Endodermal cell (in vitro differentiated cells): Measurements from ENCODE around the gene RPS6KA2. TPM values are rescaled to one million over a fixed set of nuclear protein-coding genes. Genes with fewer than 3 reads are reported as not detected.

Experiments
- DNase-seq: peaks from one replicate; pipeline ENCODE4 v3.0.0-alpha.2; 2017
- H3K27ac ChIP-seq: 2 replicates; pipeline ENCODE4 v1.5.1; 2013; ENCODE audit warnings: mild to moderate bottlenecking, low read depth, low read length, moderate library complexity
- H3K27me3 ChIP-seq: 2 replicates; pipeline ENCODE4 v1.6.1; 2013; ENCODE audit warnings: mild to moderate bottlenecking, low read length, moderate library complexity; ENCODE audit not compliant: insufficient read depth, control insufficient read depth, poor library complexity, severe bottlenecking
- H3K36me3 ChIP-seq: 2 replicates; pipeline ENCODE4 v1.7.0; 2013; ENCODE audit warnings: mild to moderate bottlenecking, low read length, moderate library complexity; ENCODE audit not compliant: control insufficient read depth, insufficient read depth
- H3K4me1 ChIP-seq: one replicate; pipeline ENCODE4 v1.7.0; 2013; ENCODE audit warnings: low read length; ENCODE audit not compliant: control insufficient read depth, insufficient read depth
- H3K4me3 ChIP-seq: 2 replicates; pipeline ENCODE4 v1.5.1; 2013; ENCODE audit warnings: mild to moderate bottlenecking, low read length, moderate library complexity
- H3K9ac ChIP-seq: 2 replicates; pipeline ENCODE4 v1.6.1; 2013; ENCODE audit warnings: mild to moderate bottlenecking, low read length, moderate library complexity; ENCODE audit not compliant: poor library complexity, severe bottlenecking; ENCODE audit errors: extremely low read depth
- H3K9me3 ChIP-seq: 2 replicates; pipeline ENCODE4 v1.6.1; 2013; ENCODE audit warnings: mild to moderate bottlenecking, low read length, moderate library complexity; ENCODE audit not compliant: control insufficient read depth
- H3K27ac Mint-ChIP-seq: 2 replicates; pipeline ENCODE4 v1.8.0; 2020; ENCODE audit warnings: mixed read lengths
- H3K27me3 Mint-ChIP-seq: 2 replicates; pipeline ENCODE4 v1.8.0; 2021; ENCODE audit warnings: mild to moderate bottlenecking, mixed read lengths; ENCODE audit not compliant: insufficient read depth
- H3K36me3 Mint-ChIP-seq: 2 replicates; pipeline ENCODE4 v1.8.0; 2020; ENCODE audit warnings: low read depth, mixed read lengths
- H3K4me1 Mint-ChIP-seq: 2 replicates; pipeline ENCODE4 v1.8.0; 2020; ENCODE audit warnings: mixed read lengths
- H3K4me3 Mint-ChIP-seq: 2 replicates; pipeline ENCODE4 v1.8.0; 2020; ENCODE audit warnings: mild to moderate bottlenecking, moderate library complexity, mixed read lengths
- H3K9me3 Mint-ChIP-seq: 2 replicates; pipeline ENCODE4 v1.8.0; 2020; ENCODE audit warnings: mild to moderate bottlenecking, mixed read lengths
- CTCF ChIP-seq: fragments of 200-600 bp; sonication (generic); conservative IDR thresholded peaks from 2 replicates; pipeline ENCODE4 v1.5.0; 2021; ENCODE audit warnings: antibody characterized with exemption, mild to moderate bottlenecking
- whole genome bisulfite sequencing, 2 experiments: methylation state at CpG; one replicate each; pipeline versions ENCODE4 v1.1.5 to v1.1.7; 2013; ENCODE audit warnings: missing lambda C conversion rate in 2 of 2, mixed read lengths in 1 of 2; ENCODE audit not compliant: insufficient coverage in 1 of 2, insufficient read length in 1 of 2; 5-methylcytosine and 5-hydroxymethylcytosine counted together
- total RNA-seq, 2 donors: library from RNA; stranded (reverse); fragmentation: NEBNext Ultra II Directional in 1 of 2; extraction: Animal tissue kit (Norgen Biotek cat#: 25700) in 1 of 2; gene quantifications; 2 replicates in 1 of 2; 3 replicates in 1 of 2; pipeline ENCODE4 v1.2.1, GENCODE V29; 2021

RPS6KA2 gene
- total RNA-seq, 2 donors from 2014 or later = 17.9 to 23.9 TPM

GRCh38 chr6:166418691-166419143 lies 208.3 kb downstream of the RPS6KA2 start:
- no peak for DNase-seq
- WGBS, 2 experiments = 87 to 100% methylated on average over 6 to 9 of the region's 9 CpGs
- TF ChIP-seq CTCF = no peak
- no peak overlapping the region for H3K9ac ChIP-seq
- H3K27ac ChIP-seq = no peak overlapping the region
- peaks cover 20% of the 10 kb centered on the region for H3K36me3 ChIP-seq
- H3K9me3 Mint-ChIP-seq = no peaks in the 10 kb centered on the region
- peaks cover 38% of the 10 kb centered on the region for H3K36me3 Mint-ChIP-seq
- no peak overlapping the region for H3K27ac Mint-ChIP-seq
- H3K9me3 ChIP-seq = no peaks in the 10 kb centered on the region
- no peaks in the 10 kb centered on the region for H3K4me1 ChIP-seq
- H3K4me3 Mint-ChIP-seq = no peak overlapping the region
- H3K27me3 Mint-ChIP-seq = no peaks in the 10 kb centered on the region
- no peak overlapping the region for H3K4me3 ChIP-seq
- H3K4me1 Mint-ChIP-seq = no peaks in the 10 kb centered on the region
- H3K27me3 ChIP-seq = no peaks in the 10 kb centered on the region

DNA sequence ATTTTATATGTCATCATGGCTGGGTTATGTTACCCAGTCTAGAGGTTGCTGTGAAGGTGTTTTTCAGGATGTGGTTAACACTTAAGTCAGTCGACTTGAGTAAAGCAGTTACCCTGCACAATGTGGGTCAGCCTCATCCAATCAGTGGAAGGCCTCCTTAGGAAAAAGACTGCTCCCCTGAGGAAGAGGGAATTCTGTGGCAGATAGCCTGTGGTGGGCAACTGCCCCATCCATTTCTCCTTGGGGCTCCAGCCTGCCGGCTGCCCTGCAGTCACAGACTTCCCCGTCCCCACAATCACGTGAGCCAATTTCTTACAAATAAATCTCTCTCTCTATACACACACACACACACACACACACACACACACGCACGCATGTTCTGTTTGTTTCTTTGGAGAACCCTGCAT lies 209.8 kb downstream of the RPS6KA2 start:
- Histone ChIP-seq H3K4me1 (no peaks in the 10 kb centered on the region), H3K36me3 (peaks cover 16% of the 10 kb centered on the region), H3K27me3 (no peaks in the 10 kb centered on the region), H3K27ac (no peak overlapping the region), H3K9me3 (no peaks in the 10 kb centered on the region), H3K4me3 (no peak overlapping the region), H3K9ac (no peak overlapping the region)
- 91 to 100% methylated on average over 1 to 6 of the region's 6 CpGs for WGBS, 2 experiments
- TF ChIP-seq CTCF = no peak
- DNase-seq = no peak
- no peaks in the 10 kb centered on the region for H3K9me3 Mint-ChIP-seq
- H3K4me3 Mint-ChIP-seq = no peak overlapping the region
- H3K36me3 Mint-ChIP-seq = peaks cover 36% of the 10 kb centered on the region
- no peaks in the 10 kb centered on the region for H3K4me1 Mint-ChIP-seq
- H3K27me3 Mint-ChIP-seq = no peaks in the 10 kb centered on the region
- H3K27ac Mint-ChIP-seq = no peak overlapping the region

DNA sequence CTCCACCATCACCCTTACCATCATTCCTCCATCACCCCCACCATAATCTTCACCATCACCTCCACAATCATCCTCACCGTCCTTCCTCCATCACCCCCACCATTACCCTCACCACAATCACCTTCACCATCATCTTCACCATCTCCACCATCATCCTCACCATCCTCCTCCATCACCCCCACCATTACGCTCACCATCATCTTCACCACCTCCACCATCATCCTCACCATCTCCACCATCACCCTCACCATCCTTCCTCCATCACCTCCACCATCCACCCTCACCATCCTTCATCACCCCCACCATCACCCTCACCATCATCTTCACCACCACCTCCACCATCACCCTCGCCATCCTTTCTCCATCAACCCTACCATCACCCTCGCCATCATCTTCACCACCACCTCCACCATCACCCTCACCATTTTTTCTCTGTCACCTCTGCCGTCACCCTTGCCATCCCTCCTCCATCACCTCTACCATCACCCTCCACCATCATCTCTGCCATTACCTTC lies 211.2 kb downstream of the RPS6KA2 start:
- Histone ChIP-seq H3K27me3 (no peaks in the 10 kb centered on the region), H3K4me3 (no peak overlapping the region), H3K9ac (no peak overlapping the region), H3K27ac (no peak overlapping the region), H3K36me3 (peaks cover 16% of the 10 kb centered on the region), H3K9me3 (no peaks in the 10 kb centered on the region), H3K4me1 (no peaks in the 10 kb centered on the region)
- Mint-ChIP-seq H3K4me3 (no peak overlapping the region), H3K4me1 (no peaks in the 10 kb centered on the region), H3K27me3 (no peaks in the 10 kb centered on the region), H3K36me3 (peaks cover 35% of the 10 kb centered on the region), H3K27ac (no peak overlapping the region), H3K9me3 (no peaks in the 10 kb centered on the region)
- WGBS, 2 experiments = 71 to 85% methylated on average over 4 to 5 of the region's 5 CpGs
- TF ChIP-seq CTCF = no peak
- no peak for DNase-seq
